Caki2 (cell line): ENCODE data around the gene FNIP1. TPM values are rescaled to one million over a fixed set of nuclear protein-coding genes. Genes with fewer than 3 reads are reported as not detected.
A peak's percentile ranks its signal among the peaks of the same experiment; 100 is the strongest.
"Not testable (repeated sequence)": the region's sequence is repeated elsewhere in the genome, so short reads cannot be mapped to it uniquely, and the experiment has no call there.

Source experiments
- DNase-seq: peaks from one replicate; pipeline ENCODE4 v3.0.0-alpha.2; 2015; ENCODE audit warnings: low read depth
- in situ Hi-C: cut with HindIII; loops from 2 replicates; pipeline ENCODE4 v1.10.0; 2016; ENCODE audit warnings: low sequenced_read_pairs, low pct_unique_long_range_greater_than_20kb, mixed read lengths
- total RNA-seq: library from RNA; depleted of rRNA; stranded (reverse); fragments of >200 nt; shearing (Covaris generic); gene quantifications from 2 replicates; pipeline ENCODE4 v1.2.3, GENCODE V29; 2014; ENCODE audit warnings: low replicate concordance

Gene FNIP1
- total RNA-seq, 1 experiment from 2014 or later = 16.0 TPM

DNA sequence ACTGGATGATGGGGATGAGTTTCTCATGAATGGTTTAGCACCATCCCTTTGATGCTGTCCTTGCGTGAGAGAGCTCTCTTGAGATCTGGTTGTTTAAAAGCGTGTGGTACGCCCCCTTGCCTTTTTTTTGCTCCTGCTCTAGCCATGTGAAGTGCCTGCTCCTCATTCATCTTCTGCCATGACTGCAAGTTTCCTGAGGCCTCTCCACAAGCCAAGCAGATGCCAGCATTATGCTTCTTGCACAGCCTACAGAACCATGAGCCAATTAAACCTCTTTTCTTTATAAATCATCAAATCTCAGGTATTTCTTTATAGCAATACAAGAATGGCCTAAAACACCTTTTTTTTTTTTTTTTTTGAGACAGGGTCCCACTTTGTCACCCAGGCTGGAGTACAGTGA, 32.8 kb downstream of the FNIP1 start:
- in situ Hi-C loops = no loop called here
- DNase-seq = no peak

GRCh38 chr5:131760793-131761192, 36.0 kb downstream of the FNIP1 start:
- in situ Hi-C loops = no loop called here
- DNase-seq = no peak

DNA sequence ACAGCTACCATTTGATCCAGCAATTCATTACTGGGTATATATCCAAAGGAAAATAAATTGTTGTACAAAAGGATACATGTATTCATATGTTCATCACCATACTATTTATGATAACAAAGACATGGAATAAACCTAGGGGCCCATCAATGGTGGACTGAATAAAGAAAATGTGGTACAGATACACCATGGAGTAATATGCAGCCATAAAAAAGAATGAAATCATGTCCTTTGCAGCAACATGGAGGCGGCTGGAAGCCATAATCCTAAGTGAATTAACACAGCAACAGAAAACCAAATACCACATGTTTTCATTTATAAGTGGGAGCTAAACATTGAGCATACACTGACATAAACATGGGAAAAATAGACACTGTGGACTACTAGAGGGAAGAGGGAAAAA, 37.1 kb downstream of the FNIP1 start:
- in situ Hi-C loops = no loop called here
- no peak for DNase-seq

DNA sequence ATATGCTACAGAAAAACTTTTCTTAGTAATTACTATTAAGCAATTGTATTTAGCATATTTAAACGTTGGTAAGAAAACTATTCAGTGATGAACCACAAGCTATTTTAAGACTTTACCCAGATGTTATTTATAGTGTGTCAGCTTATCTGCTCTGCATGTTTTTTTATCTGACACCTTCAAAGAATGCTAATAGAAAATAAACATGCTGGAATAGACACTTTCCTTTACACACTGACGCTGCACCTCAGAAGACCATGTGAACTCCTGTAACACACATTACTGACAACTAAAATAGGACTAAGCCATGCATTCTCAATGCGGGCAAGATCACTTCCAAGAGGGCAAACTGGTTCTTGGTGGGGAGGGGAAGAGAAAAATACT, 38.3 kb downstream of the FNIP1 start:
- DNase-seq = no peak
- in situ Hi-C loops = no loop called here

- in situ Hi-C loops = no loop called here
- no peak for DNase-seq
Observed at GRCh38 chr5:131757830-131758519, 38.8 kb downstream of the FNIP1 start.

DNA sequence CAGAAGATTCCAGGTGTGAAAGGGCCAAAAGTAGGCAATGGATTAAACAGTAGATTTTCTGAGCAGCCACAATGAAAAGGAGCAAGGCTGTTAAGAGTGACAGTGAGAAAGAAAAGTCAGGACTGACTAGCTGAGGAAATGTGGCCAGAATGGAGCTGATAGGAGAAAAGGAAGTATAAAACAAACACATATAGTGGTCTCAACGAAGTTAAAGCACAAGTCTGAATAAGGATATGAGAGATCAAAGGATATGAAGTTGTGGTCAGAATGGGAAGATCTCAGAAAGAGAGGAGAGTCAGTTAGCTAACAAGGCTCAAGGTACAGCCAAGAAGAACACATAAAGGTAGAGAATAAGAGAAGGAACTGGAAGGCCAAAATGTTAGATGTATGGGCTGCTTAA, 39.9 kb downstream of the FNIP1 start:
- DNase-seq = no peak
- in situ Hi-C loops = no loop called here

DNA sequence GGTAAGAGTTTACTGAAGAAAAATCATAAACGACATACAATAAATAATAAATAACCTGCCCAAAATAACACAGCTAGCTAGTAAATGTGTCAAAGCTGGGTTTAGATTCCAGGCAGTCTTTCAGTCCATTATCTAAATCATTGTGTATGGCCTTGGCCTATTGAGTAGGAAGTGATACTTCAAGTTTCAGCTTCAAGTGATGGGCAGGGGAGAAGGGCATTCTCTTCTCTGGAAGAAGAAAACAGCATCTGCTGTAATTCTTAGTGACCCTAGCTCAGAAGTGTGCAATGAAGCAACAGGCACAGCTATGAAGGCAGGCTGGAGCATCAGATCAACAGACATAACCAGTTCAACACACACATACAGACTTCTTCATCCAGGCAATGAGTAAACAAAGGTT, 42.5 kb downstream of the FNIP1 start:
- in situ Hi-C loops = no loop called here

GRCh38 chr5:131751506-131751905, 45.3 kb downstream of the FNIP1 start:
- in situ Hi-C loops = no loop called here
- no peak for DNase-seq

More for the DNA sequence above, 42.5 kb downstream of the FNIP1 start:
- no peak for DNase-seq

GRCh38 chr5:131749723-131750470, 46.9 kb downstream of the FNIP1 start:
- DNase-seq = no peak
- in situ Hi-C loops = no loop called here

DNA sequence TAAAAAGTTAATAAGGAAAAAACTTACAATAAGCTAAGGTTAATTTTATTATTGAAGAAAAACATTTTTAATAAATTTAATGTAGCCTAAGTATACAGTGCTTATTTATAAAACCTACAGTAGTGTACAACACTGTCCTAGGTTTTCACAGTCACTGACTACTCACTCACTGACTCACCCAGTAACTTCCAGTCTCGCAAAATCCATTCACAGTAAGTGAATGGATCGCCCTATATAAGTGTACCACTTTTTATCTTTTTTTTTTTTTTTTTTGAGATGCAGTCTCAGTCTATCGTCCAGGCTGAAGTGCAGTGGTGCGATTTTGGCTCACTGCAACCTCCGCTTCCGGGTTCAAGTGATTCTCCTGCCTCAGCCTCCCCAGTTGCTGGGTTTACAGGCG, 47.7 kb downstream of the FNIP1 start:
- in situ Hi-C loops = no loop called here
- no peak for DNase-seq

DNA sequence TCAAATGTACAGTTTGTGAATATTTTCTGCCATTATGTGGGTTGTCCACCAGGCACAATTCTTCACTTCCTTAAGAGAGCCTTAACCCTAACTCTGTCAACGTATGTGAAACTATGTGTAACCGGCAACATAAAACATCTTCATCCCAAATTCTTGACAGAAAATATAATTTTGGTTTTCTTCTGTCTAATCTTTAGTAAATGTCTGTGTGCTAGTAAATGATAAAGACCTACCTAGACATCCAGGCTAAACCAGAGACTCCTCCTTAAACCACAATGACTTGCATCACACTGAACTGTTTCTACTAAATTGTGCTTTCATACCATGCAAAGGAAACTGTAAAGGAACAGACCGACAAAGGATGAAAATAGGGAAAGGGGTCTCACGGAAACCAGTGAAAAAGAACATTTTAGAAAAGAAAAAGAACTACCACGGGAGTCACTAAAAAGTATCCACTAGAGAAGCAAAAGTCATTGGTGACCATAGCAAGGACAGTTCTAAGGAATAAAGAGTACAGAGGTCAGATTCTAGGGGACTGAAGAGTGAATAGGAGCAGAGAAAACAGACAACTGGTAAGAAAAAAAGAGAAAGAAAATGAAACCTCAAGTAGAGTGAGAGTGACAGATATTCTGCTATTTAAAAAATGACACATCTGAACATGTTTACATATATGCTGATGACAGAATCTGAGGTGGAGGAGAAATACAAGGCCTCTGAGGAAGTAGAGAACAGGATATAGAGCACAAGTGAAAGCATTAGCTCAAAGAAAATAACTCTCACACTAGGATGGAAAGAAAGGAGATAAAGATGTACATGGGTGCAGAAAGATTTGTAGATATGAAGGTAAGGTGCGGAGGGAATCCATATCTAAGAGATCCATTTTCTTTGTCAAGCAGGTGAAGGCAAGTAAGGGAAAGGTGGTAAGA, 49.4 kb downstream of the FNIP1 start:
- DNase-seq = peak; percentile 9
- in situ Hi-C loops = no loop called here

DNA sequence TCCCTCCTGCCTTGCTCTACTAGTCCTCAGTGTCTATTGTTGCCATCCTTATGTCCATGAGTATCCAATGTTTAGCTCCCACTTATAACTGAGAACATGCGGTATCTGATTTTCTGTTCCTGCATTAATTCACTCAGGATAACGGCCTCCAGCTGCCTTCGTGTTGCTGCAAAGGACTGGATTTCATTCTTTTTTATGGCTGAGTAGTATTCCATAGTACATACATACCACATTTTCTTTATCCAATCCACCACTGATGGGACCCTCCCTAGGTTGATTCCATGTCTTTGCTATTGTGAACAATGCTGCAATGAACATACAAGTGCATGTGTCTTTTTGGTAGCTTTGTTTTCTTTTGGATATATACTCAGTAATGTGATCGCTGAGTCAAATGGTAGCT, 50.4 kb downstream of the FNIP1 start:
- DNase-seq = no peak
- in situ Hi-C loops = no loop called here

GRCh38 chr5:131745703-131746102, 51.1 kb downstream of the FNIP1 start:
- in situ Hi-C loops = no loop called here
- no peak for DNase-seq

DNA sequence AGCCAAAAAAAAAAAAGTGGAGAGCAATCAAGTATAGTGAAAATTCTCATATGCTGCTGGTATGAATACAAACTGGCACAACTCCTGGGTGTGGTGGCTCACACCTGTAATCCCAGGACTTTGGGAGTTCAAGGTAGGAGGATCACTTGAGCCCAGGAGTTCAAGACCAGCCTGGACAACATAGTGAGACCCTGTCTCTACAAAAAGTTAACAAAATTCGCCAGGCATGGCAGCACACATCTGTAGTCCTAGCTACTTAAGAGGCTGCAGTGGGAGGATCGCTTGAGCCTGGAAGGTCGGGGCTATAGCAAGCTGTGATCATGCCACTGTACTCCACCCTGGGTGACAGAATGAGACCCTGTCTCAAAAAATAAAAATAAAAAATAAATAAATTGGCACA, 51.7 kb downstream of the FNIP1 start:
- no peak for DNase-seq
- in situ Hi-C loops = no loop called here

GRCh38 chr5:131740477-131740876, 56.3 kb downstream of the FNIP1 start:
- DNase-seq = no peak
- in situ Hi-C loops = no loop called here

DNA sequence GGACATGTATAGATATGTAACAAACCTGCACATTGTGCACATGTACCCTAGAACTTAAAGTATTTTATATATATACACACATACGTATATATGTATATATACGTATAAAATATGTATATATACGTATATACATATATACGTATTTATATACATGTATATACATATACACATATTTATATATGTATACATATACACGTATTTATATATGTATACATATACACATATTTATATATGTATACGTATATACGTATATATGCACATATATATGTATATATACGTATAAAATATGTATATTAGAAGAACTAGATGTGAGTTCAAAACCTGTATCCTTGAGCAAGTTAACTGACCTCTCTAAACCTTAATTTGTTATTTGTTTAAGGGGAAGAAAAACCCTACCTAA, 61.4 kb downstream of the FNIP1 start:
- no peak for DNase-seq
- in situ Hi-C loops = no loop called here

- in situ Hi-C loops, DNase-seq: not testable (repeated sequence)
Observed at GRCh38 chr5:131734939-131735338, 61.9 kb downstream of the FNIP1 start.

- in situ Hi-C loops = not testable (repeated sequence)
Observed at GRCh38 chr5:131729292-131729691, 67.5 kb downstream of the FNIP1 start.

DNA sequence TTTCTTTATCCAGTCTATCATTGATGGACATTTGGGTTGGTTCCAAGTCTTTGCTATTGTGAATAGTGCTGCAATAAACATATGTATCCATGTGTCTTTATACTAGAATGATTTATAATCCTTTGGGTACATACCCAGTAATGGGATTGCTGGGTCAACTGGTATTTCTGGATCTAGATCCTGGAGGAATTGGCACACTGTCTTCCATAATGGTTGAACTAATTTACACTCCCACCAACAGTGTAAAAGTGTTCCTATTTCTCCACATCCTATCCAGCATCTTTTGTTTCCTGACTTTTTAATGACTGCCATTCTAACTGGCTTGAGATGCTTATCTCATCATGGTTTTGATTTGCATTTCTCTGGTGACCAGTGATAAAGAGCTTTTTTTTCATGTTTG, 72.7 kb downstream of the FNIP1 start:
- in situ Hi-C loops, DNase-seq: not testable (repeated sequence)

More at GRCh38 chr5:131729292-131729691, 67.5 kb downstream of the FNIP1 start:
- DNase-seq = not testable (repeated sequence)
